SJCRH30 (cell line): Measurements from ENCODE around the gene MARS1. TPM values are rescaled to one million over a fixed set of nuclear protein-coding genes. Genes with fewer than 3 reads are reported as not detected.
"Not testable (repeated sequence)": the region's sequence is repeated elsewhere in the genome, so short reads cannot be mapped to it uniquely, and the experiment has no call there.

Experiments
- DNase-seq, 2 experiments: peaks; one replicate each; pipeline ENCODE4 v3.0.0-alpha.2; 2015 to 2020
- H3K27ac ChIP-seq: fragments of 250-450 bp; sonication (Bioruptor Pico); 2 replicates; pipeline ENCODE4 v1.5.1; 2020; ENCODE audit warnings: mild to moderate bottlenecking, moderate library complexity
- H3K27me3 ChIP-seq: fragments of 250-450 bp; sonication (Bioruptor Pico); 2 replicates; pipeline ENCODE4 v1.5.1; 2020; ENCODE audit warnings: mild to moderate bottlenecking, moderate library complexity
- H3K36me3 ChIP-seq: fragments of 250-450 bp; sonication (Bioruptor Pico); 2 replicates; pipeline ENCODE4 v1.5.1; 2020; ENCODE audit warnings: mild to moderate bottlenecking, moderate library complexity
- H3K4me1 ChIP-seq: fragments of 250-450 bp; sonication (Bioruptor Pico); 2 replicates; pipeline ENCODE4 v1.5.1; 2020; ENCODE audit warnings: mild to moderate bottlenecking, moderate library complexity
- H3K4me3 ChIP-seq: fragments of 250-450 bp; sonication (Bioruptor Pico); 2 replicates; pipeline ENCODE4 v1.5.1; 2020; ENCODE audit warnings: mild to moderate bottlenecking, moderate library complexity
- H3K9me3 ChIP-seq: fragments of 250-450 bp; sonication (Bioruptor Pico); replicated peaks from 2 replicates; pipeline ENCODE4 v1.5.1; 2020; ENCODE audit warnings: mild to moderate bottlenecking, moderate library complexity
- total RNA-seq: library from RNA; depleted of rRNA; stranded (reverse); fragments of >200 nt; shearing (Covaris generic); gene quantifications from 2 replicates; pipeline ENCODE4 v1.2.3, GENCODE V29; 2014

Gene MARS1
- total RNA-seq, 1 experiment from 2014 or later, result 839 TPM

- DNase-seq, result peak; percentile 88 to 89
- no peaks in the 10 kb centered on the region for H3K27me3 ChIP-seq
- H3K36me3 ChIP-seq, result peaks cover 39% of the 10 kb centered on the region
- peak overlapping the region; percentile 68 for H3K27ac ChIP-seq
- no peaks in the 10 kb centered on the region; the same call in 1 of the 2 replicates for H3K9me3 ChIP-seq
- H3K4me1 ChIP-seq, result peaks cover 11% of the 10 kb centered on the region
- peak overlapping the region; percentile 87 for H3K4me3 ChIP-seq
These were observed 711 bp downstream of the MARS1 start for GRCh38 chr12:57488402-57489156.

GRCh38 chr12:57489157-57489641, 1.3 kb downstream of the MARS1 start:
- peak overlapping the region; percentile 87 for H3K4me3 ChIP-seq
- peaks cover 44% of the 10 kb centered on the region for H3K36me3 ChIP-seq
- DNase-seq, result no peak
- no peaks in the 10 kb centered on the region; the same call in 1 of the 2 replicates for H3K9me3 ChIP-seq
- H3K27me3 ChIP-seq, result no peaks in the 10 kb centered on the region
- peaks cover 10% of the 10 kb centered on the region for H3K4me1 ChIP-seq
- H3K27ac ChIP-seq, result no peak overlapping the region

GRCh38 chr12:57490126-57490525, 2.3 kb downstream of the MARS1 start:
- no peak for DNase-seq
- Histone ChIP-seq H3K4me1 (peaks cover 10% of the 10 kb centered on the region), H3K36me3 (peaks cover 47% of the 10 kb centered on the region), H3K27me3 (no peaks in the 10 kb centered on the region), H3K9me3 (no peaks in the 10 kb centered on the region; the same call in 1 of the 2 replicates), H3K27ac (no peak overlapping the region), H3K4me3 (no peak overlapping the region)

GRCh38 chr12:57491393-57492280, 3.8 kb downstream of the MARS1 start:
- H3K9me3 ChIP-seq, result no peaks in the 10 kb centered on the region; the same call in 1 of the 2 replicates
- peaks cover 57% of the 10 kb centered on the region for H3K36me3 ChIP-seq
- no peak overlapping the region for H3K27ac ChIP-seq
- peak in 1 of 2 experiments; percentile 67 for DNase-seq
- H3K4me3 ChIP-seq, result no peak overlapping the region
- no peaks in the 10 kb centered on the region for H3K27me3 ChIP-seq
- H3K4me1 ChIP-seq, result peaks cover 10% of the 10 kb centered on the region

GRCh38 chr12:57495051-57495701, 7.3 kb downstream of the MARS1 start:
- peaks cover 77% of the 10 kb centered on the region for H3K36me3 ChIP-seq
- not testable (repeated sequence) for H3K9me3 ChIP-seq, H3K4me1 ChIP-seq, H3K27ac ChIP-seq, H3K4me3 ChIP-seq, H3K27me3 ChIP-seq, DNase-seq

GRCh38 chr12:57496822-57497221, 9.0 kb downstream of the MARS1 start:
- Histone ChIP-seq H3K27me3 (no peaks in the 10 kb centered on the region), H3K4me3 (no peak overlapping the region), H3K9me3 (no peaks in the 10 kb centered on the region; the same call in 1 of the 2 replicates), H3K36me3 (peaks cover 79% of the 10 kb centered on the region), H3K27ac (no peak overlapping the region), H3K4me1 (no peaks in the 10 kb centered on the region)
- DNase-seq, result no peak

- Histone ChIP-seq H3K27ac (no peak overlapping the region), H3K9me3 (no peaks in the 10 kb centered on the region; the same call in 1 of the 2 replicates), H3K36me3 (peaks cover 80% of the 10 kb centered on the region), H3K4me1 (no peaks in the 10 kb centered on the region), H3K4me3 (no peak overlapping the region), H3K27me3 (no peaks in the 10 kb centered on the region)
- no peak for DNase-seq
These were observed 9.6 kb downstream of the MARS1 start for GRCh38 chr12:57497223-57498131.

- Histone ChIP-seq H3K36me3 (peaks cover 79% of the 10 kb centered on the region), H3K9me3 (no peaks in the 10 kb centered on the region), H3K27ac (no peak overlapping the region), H3K4me1 (no peaks in the 10 kb centered on the region), H3K4me3 (no peak overlapping the region), H3K27me3 (no peaks in the 10 kb centered on the region)
- peak in 1 of 2 experiments; percentile 66 for DNase-seq
These were observed 10.2 kb downstream of the MARS1 start for GRCh38 chr12:57498132-57498502.

GRCh38 chr12:57498571-57498970, 10.7 kb downstream of the MARS1 start:
- Histone ChIP-seq H3K4me3 (no peak overlapping the region), H3K27ac (no peak overlapping the region), H3K36me3 (peaks cover 83% of the 10 kb centered on the region), H3K9me3 (no peaks in the 10 kb centered on the region), H3K27me3 (no peaks in the 10 kb centered on the region), H3K4me1 (no peaks in the 10 kb centered on the region)
- DNase-seq, result no peak

GRCh38 chr12:57500213-57500612, 12.3 kb downstream of the MARS1 start:
- no peaks in the 10 kb centered on the region for H3K27me3 ChIP-seq
- H3K4me1 ChIP-seq, result no peaks in the 10 kb centered on the region
- H3K36me3 ChIP-seq, result peaks cover 92% of the 10 kb centered on the region
- no peak for DNase-seq
- no peak overlapping the region for H3K27ac ChIP-seq
- H3K4me3 ChIP-seq, result no peak overlapping the region
- H3K9me3 ChIP-seq, result no peaks in the 10 kb centered on the region

GRCh38 chr12:57502311-57502969, 14.6 kb downstream of the MARS1 start:
- not testable (repeated sequence) for H3K4me1 ChIP-seq, H3K9me3 ChIP-seq, H3K4me3 ChIP-seq, H3K27me3 ChIP-seq, DNase-seq, H3K27ac ChIP-seq
- peaks cover 89% of the 10 kb centered on the region for H3K36me3 ChIP-seq

GRCh38 chr12:57506541-57506940, 18.7 kb downstream of the MARS1 start:
- not testable (repeated sequence) for DNase-seq, H3K9me3 ChIP-seq, H3K27me3 ChIP-seq, H3K4me1 ChIP-seq, H3K27ac ChIP-seq, H3K4me3 ChIP-seq
- peaks cover 80% of the 10 kb centered on the region for H3K36me3 ChIP-seq

- H3K4me1 ChIP-seq, H3K27me3 ChIP-seq, H3K4me3 ChIP-seq, H3K27ac ChIP-seq, DNase-seq, H3K9me3 ChIP-seq: not testable (repeated sequence)
- H3K36me3 ChIP-seq, result peaks cover 82% of the 10 kb centered on the region
These were observed 19.9 kb downstream of the MARS1 start for GRCh38 chr12:57507796-57508195.
